GM18499 (cell line): ENCODE results near the gene C16orf46.

Source experiments
- ATAC-seq: cut with Tn5 transposase; IDR thresholded peaks from one replicate; pipeline ENCODE4 v1.9.1; 2021; ENCODE audit warnings: moderate number of reproducible peaks; ENCODE audit not compliant: insufficient read depth, unreplicated experiment

The C16orf46 gene

GRCh38 chr16:81076566-81077075, 417 bp downstream of the C16orf46 start:
- peak; percentile 43 for ATAC-seq

GRCh38 chr16:81073560-81074330, 3.3 kb downstream of the C16orf46 start:
- ATAC-seq = no peak

GRCh38 chr16:81071805-81072204, 5.2 kb downstream of the C16orf46 start:
- no peak for ATAC-seq

GRCh38 chr16:81070979-81071378, 6.1 kb downstream of the C16orf46 start:
- no peak for ATAC-seq

- ATAC-seq = no peak
Observed at GRCh38 chr16:81069063-81069462, 8.0 kb downstream of the C16orf46 start.

- no peak for ATAC-seq
Observed at GRCh38 chr16:81067166-81067565, 9.9 kb downstream of the C16orf46 start.

GRCh38 chr16:81066681-81067080, 10.4 kb downstream of the C16orf46 start:
- ATAC-seq = no peak

GRCh38 chr16:81061871-81062608, 15.0 kb downstream of the C16orf46 start:
- ATAC-seq = no peak

- no peak for ATAC-seq
Observed at GRCh38 chr16:81061307-81061640, 15.8 kb downstream of the C16orf46 start.

- no peak for ATAC-seq
Observed at GRCh38 chr16:81060576-81061306, 16.3 kb downstream of the C16orf46 start.

GRCh38 chr16:81053761-81054160, 23.3 kb downstream of the C16orf46 start:
- ATAC-seq = no peak

- no peak for ATAC-seq
Observed at GRCh38 chr16:81042821-81043220, 34.2 kb downstream of the C16orf46 start.

- ATAC-seq = no peak
Observed at GRCh38 chr16:81041696-81042095, 35.3 kb downstream of the C16orf46 start.

GRCh38 chr16:81040842-81041241, 36.2 kb downstream of the C16orf46 start:
- ATAC-seq = no peak

GRCh38 chr16:81040131-81040530, 36.9 kb downstream of the C16orf46 start:
- ATAC-seq = no peak

- ATAC-seq = no peak
Observed at GRCh38 chr16:81036751-81037350, 40.2 kb downstream of the C16orf46 start.

- ATAC-seq = no peak
Observed at GRCh38 chr16:81035975-81036750, 40.9 kb downstream of the C16orf46 start.

GRCh38 chr16:81035398-81035974, 41.6 kb downstream of the C16orf46 start, which contains the start of gene ATMIN:
Gene ATMIN, plus strand, starts transcription at chr16:81035842. Its CDS starts 29 bp downstream, at chr16:81035871.
- no peak for ATAC-seq

GRCh38 chr16:81029930-81030604, 47.0 kb downstream of the C16orf46 start:
- ATAC-seq = no peak
